Tibial nerve (tissue), 4 donors: Measurements from ENCODE around the gene TRAPPC2.

Source experiments
- CTCF ChIP-seq, 5 experiments: fragments of 200-600 bp in 3 of 5; fragments of 450-650 bp in 2 of 5; sonication (generic) in 3 of 5; IDR thresholded peaks; one replicate each; pipeline ENCODE4 v1.5.1; 2016 to 2019; ENCODE audit warnings: antibody characterized with exemption in 5 of 5, mild to moderate bottlenecking in 3 of 5, moderate library complexity in 2 of 5
- EP300 ChIP-seq, 2 donors: sonication (generic); formaldehyde crosslinking; IDR thresholded peaks; one replicate each; pipeline ENCODE4 v1.6.1; 2017; ENCODE audit warnings: antibody characterized with exemption in 2 of 2, mild to moderate bottlenecking in 1 of 2
- POLR2A ChIP-seq, 2 donors: fragments of 450-650 bp; IDR thresholded peaks; one replicate each; pipeline ENCODE4 v1.6.1; 2017; ENCODE audit warnings: antibody characterized with exemption in 2 of 2, mild to moderate bottlenecking in 2 of 2, moderate library complexity in 2 of 2

- TF ChIP-seq CTCF (IDR thresholded peaks at IDR 0.05) = no peak
- TF ChIP-seq POLR2A (IDR thresholded peaks at IDR 0.05) = no peak
- TF ChIP-seq EP300 (IDR thresholded peaks at IDR 0.05) = no peak
Observed at GRCh38 chrX:13717700-13718472, 16.5 kb downstream of the TRAPPC2 start.
